BJ (cell line): ENCODE measurements around the gene TCF12. TPM values are rescaled to one million over a fixed set of nuclear protein-coding genes. Genes with fewer than 3 reads are reported as not detected.

ENCODE experiments used
- CTCF ChIA-PET: fragments of 350-600 bp; formaldehyde crosslinking; extraction: SDS; loops from one replicate; lab custom pipeline; 2021; ENCODE audit warnings: antibody characterized with exemption, inconsistent platforms; lab: Yijun Ruan, JAX
- POLR2A ChIA-PET: fragments of 300-600 bp; sonication (Branson Sonifier 250); formaldehyde crosslinking; extraction: SDS; loops from one replicate; lab custom pipeline; 2021; ENCODE audit warnings: antibody characterized with exemption; lab: Charles Lee
- DNase-seq: peaks from one replicate; pipeline ENCODE4 v3.0.0-alpha.2; 2011; ENCODE audit warnings: low read depth
- H3K27me3 ChIP-seq: 2 replicates; pipeline ENCODE4 v1.6.0; 2011; ENCODE audit warnings: low read length; ENCODE audit not compliant: control insufficient read depth, insufficient read depth
- H3K36me3 ChIP-seq: 2 replicates; pipeline ENCODE4 v1.5.1; 2011; ENCODE audit warnings: low read length; ENCODE audit not compliant: control insufficient read depth, insufficient read depth
- H3K4me3 ChIP-seq: 2 replicates; pipeline ENCODE4 v1.5.1; 2011; ENCODE audit warnings: low read depth, mild to moderate bottlenecking, control low read depth, low read length
- polyA plus RNA-seq: library from polyadenylated mRNA; depleted of rRNA; stranded (reverse); fragments of >200 nt; gene quantifications from 2 replicates; pipeline ENCODE4 v1.2.3, GENCODE V29; 2011
- TF ChIP-seq, protein P1 (sequence below): IDR thresholded peaks from 2 replicates; pipeline ENCODE4 v1.5.1; 2011; ENCODE audit warnings: low read depth, mild to moderate bottlenecking, control low read depth, inconsistent platforms, low read length, moderate library complexity; ENCODE audit not compliant: insufficient read depth

TCF12 gene
- polyA plus RNA-seq, 1 experiment: 134 TPM

DNA sequence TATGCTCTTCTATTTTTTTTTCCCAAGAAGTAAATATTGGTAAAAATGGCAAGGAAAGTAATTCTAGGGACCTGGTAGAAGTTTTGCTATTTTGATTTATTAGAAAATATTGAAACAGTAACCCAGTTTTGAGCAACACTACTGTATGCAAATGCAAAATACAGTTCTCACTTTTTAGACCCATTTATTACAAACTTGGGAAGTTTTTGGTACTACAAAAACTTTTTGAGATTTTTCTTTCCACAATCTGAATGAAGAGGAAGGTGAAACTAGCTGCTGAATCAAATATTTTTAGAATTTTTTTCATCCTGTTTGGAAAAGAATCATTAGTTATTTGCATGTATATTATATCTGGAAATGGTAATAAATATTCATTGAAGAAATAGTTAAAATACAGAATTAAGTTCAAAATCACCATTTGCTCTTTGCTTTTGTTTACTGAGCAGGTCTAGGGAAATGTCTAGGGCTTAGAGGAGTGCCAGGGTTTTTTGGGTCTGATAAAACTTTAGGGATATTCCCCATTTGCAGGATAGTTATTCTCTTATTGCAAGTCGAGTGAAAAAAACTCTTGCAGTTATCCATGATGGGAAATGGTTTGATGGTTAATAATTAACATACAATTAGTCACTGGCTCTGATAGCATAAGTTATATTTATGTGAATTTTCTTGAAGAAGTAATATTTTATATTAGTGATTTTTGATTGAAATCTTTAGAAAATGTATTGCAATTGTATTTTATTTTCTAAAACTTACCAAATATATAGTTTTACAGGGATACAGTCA is 47.0 kb downstream of the TCF12 start:
- ChIA-PET CTCF (interaction anchor here (1.1 kb wide), 1 partner anchor 13 kb away, joined by 5 read pairs; no protein-coding TSS in a partner anchor), POLR2A (no interaction called here)
- H3K27me3 ChIP-seq: no peaks in the 10 kb centered on the region
- no peaks in the 10 kb centered on the region for H3K36me3 ChIP-seq
- no peak overlapping the region for H3K4me3 ChIP-seq
- TF ChIP-seq, protein P1, sequence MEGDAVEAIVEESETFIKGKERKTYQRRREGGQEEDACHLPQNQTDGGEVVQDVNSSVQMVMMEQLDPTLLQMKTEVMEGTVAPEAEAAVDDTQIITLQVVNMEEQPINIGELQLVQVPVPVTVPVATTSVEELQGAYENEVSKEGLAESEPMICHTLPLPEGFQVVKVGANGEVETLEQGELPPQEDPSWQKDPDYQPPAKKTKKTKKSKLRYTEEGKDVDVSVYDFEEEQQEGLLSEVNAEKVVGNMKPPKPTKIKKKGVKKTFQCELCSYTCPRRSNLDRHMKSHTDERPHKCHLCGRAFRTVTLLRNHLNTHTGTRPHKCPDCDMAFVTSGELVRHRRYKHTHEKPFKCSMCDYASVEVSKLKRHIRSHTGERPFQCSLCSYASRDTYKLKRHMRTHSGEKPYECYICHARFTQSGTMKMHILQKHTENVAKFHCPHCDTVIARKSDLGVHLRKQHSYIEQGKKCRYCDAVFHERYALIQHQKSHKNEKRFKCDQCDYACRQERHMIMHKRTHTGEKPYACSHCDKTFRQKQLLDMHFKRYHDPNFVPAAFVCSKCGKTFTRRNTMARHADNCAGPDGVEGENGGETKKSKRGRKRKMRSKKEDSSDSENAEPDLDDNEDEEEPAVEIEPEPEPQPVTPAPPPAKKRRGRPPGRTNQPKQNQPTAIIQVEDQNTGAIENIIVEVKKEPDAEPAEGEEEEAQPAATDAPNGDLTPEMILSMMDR: no peak
- no peak for DNase-seq

DNA sequence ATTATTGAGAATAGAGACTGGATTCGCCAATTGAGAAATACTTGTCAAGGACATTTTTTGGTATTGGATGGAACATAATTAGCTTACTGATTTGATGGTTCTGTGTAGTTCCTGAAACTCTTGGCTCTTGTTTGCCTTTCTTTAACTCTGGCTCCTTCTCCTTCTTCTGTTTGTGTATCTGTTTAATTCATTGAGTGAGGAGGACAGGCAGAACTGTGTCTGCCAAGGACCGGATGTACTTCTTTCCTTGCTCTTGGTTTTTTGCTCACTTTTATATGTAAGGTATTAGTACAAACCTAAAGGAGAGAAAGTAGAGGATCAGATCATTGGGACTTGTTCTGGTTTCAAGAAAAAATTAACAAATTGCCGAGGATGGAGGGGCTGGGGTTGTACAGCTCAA is 48.9 kb downstream of the TCF12 start:
- Histone ChIP-seq H3K36me3 (no peaks in the 10 kb centered on the region), H3K4me3 (no peak overlapping the region), H3K27me3 (no peaks in the 10 kb centered on the region)
- TF ChIP-seq, protein P1: no peak
- POLR2A ChIA-PET: no interaction called here
- DNase-seq: no peak
- CTCF ChIA-PET: interaction anchor here (0.6 kb wide), 1 partner anchor 28 kb away, joined by 3 read pairs; no protein-coding TSS in a partner anchor

DNA sequence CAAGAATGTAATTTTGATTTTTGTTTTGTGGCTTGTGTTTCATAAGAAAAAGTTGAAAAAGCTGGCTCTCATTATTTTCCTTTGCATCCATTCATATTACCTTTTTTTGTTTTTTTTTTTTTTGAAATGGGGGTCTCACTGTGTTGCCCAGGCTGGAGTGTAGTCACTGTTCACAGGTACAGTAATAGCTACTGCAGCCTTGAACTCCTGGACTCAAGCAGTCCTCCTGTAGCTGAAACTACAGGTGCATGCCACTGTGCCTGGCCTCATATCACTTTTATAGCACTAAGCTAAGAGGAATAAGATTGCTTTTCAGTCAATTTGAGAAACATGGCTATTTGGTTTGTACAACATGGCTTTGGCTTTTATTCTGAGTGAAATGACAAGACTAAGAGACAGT is 49.8 kb downstream of the TCF12 start:
- TF ChIP-seq, protein P1: no peak
- ChIA-PET POLR2A (no interaction called here), CTCF (interaction anchor here (1.7 kb wide), 1 partner anchor 9 kb away, joined by 8 read pairs; no protein-coding TSS in a partner anchor)
- no peak for DNase-seq
- H3K4me3 ChIP-seq: no peak overlapping the region
- no peaks in the 10 kb centered on the region for H3K27me3 ChIP-seq
- H3K36me3 ChIP-seq: no peaks in the 10 kb centered on the region

DNA sequence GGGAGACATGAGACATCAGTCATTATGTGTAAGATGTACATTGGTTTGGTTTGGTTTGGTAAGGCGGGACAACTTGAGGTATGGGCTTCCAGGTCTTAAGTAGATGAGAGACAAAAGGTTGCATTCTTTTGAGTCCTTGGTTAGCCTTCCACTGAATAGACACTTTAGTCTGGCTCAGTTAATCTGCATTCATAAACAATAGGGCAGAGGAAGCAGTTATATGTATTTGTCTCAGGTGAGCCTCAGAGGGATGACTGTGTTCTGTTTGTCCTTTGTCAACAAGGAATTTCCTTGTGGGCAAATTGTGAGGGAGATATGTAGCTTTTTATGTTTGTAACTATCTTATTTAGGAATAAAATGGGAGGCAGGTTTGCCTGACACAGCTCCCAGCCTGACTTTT is 50.4 kb downstream of the TCF12 start:
- TF ChIP-seq, protein P1: no peak
- DNase-seq: no peak
- CTCF ChIA-PET: interaction anchor here (0.7 to 1.7 kb wide), 2 partner anchors 8 to 374 kb away, joined by 3 to 8 read pairs; no protein-coding TSS in a partner anchor
- POLR2A ChIA-PET: no interaction called here
- Histone ChIP-seq H3K4me3 (no peak overlapping the region), H3K36me3 (no peaks in the 10 kb centered on the region), H3K27me3 (no peaks in the 10 kb centered on the region)

DNA sequence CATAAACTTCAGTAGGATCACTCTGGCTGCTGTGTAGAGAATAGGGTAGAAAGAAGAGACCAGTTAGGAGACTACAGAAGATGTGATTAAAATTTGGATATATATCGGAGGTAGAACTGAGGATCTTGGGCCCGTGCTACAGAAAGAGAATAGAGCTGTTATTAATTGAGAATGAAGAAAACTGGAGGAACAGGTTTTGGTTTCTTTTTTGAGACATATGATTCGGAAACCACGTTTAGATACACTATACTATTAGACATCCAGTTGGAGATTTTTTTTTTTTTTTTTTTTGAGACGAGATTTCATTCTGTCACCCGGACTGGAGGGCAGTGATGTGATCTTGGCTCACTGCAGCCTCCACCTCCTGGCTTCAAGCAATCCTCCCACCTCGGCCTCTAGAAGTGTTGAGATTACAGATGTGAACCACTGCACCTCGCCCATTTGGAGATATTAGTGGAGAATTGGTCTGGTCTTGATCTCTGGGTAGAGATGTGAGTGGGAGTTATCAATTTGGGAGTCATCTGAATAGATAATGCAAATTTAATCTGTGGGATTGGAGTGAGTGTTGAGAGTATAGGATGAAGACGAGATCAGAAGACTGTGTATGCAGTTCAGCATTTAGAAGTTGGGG is 50.9 kb downstream of the TCF12 start:
- Histone ChIP-seq H3K27me3 (no peaks in the 10 kb centered on the region), H3K4me3 (no peak overlapping the region), H3K36me3 (no peaks in the 10 kb centered on the region)
- DNase-seq: no peak
- POLR2A ChIA-PET: no interaction called here
- CTCF ChIA-PET: interaction anchor here (0.7 to 1.7 kb wide), 4 partner anchors 8 to 374 kb away, joined by 3 to 8 read pairs (median 4); no protein-coding TSS in a partner anchor
- TF ChIP-seq, protein P1: no peak
